NCI-H1092 treated with DMSO at 0.1 percent for 48 hours (cell line): ENCODE results near the gene NUDT14.

Experiments used
- DNase-seq: peaks from one replicate; lab custom pipeline; 2025; lab: John Stamatoyannopoulos, UW

Gene NUDT14

GRCh38 chr14:105212541-105213300 lies 31.6 kb upstream of the NUDT14 start:
- peak; percentile 79 for DNase-seq

GRCh38 chr14:105211758-105212089 lies 30.6 kb upstream of the NUDT14 start:
- DNase-seq, result no peak

- DNase-seq, result no peak
These were observed 30.1 kb upstream of the NUDT14 start for GRCh38 chr14:105211086-105211757.

GRCh38 chr14:105210266-105211025 lies 29.3 kb upstream of the NUDT14 start:
- no peak for DNase-seq

GRCh38 chr14:105209646-105210045 lies 28.5 kb upstream of the NUDT14 start:
- no peak for DNase-seq

- no peak for DNase-seq
These were observed 28.0 kb upstream of the NUDT14 start for GRCh38 chr14:105209091-105209490.

GRCh38 chr14:105208738-105209075 lies 27.6 kb upstream of the NUDT14 start:
- DNase-seq, result no peak

- no peak for DNase-seq
These were observed 27.1 kb upstream of the NUDT14 start for GRCh38 chr14:105207996-105208737.

GRCh38 chr14:105207460-105207901 lies 26.4 kb upstream of the NUDT14 start:
- no peak for DNase-seq

GRCh38 chr14:105206873-105207272 lies 25.8 kb upstream of the NUDT14 start:
- no peak for DNase-seq

GRCh38 chr14:105205673-105206208 lies 24.6 kb upstream of the NUDT14 start:
- no peak for DNase-seq

- no peak for DNase-seq
These were observed 24.0 kb upstream of the NUDT14 start for GRCh38 chr14:105204931-105205672.

- DNase-seq, result no peak
These were observed 23.3 kb upstream of the NUDT14 start for GRCh38 chr14:105204206-105204930.

GRCh38 chr14:105203701-105204100 lies 22.6 kb upstream of the NUDT14 start:
- no peak for DNase-seq

- peak; percentile 34 for DNase-seq
These were observed 22.0 kb upstream of the NUDT14 start for GRCh38 chr14:105203057-105203531.

GRCh38 chr14:105201925-105202513 lies 20.9 kb upstream of the NUDT14 start:
- no peak for DNase-seq

GRCh38 chr14:105201156-105201924 lies 20.2 kb upstream of the NUDT14 start:
- no peak for DNase-seq

- no peak for DNase-seq
These were observed 19.5 kb upstream of the NUDT14 start for GRCh38 chr14:105200641-105201040.

- DNase-seq, result no peak
These were observed 19.0 kb upstream of the NUDT14 start for GRCh38 chr14:105200074-105200473.
